AG08396 (cell line): ENCODE results near the gene GLIS2.

Experiments
- DNase-seq: peaks from one replicate; pipeline ENCODE4 v3.0.0; 2012; ENCODE audit warnings: low spot score, mixed read lengths

The GLIS2 gene

GRCh38 chr16:4315186-4316107 is at the start of gene GLIS2:
Gene GLIS2 (plus strand): TSS chr16:4316067. CDS start chr16:4332281, 16,214 bp downstream.
- DNase-seq, result peak; percentile 94

- peak; percentile 51 for DNase-seq
These were observed 49.5 kb upstream of the GLIS2 start for GRCh38 chr16:4266372-4266771.

GRCh38 chr16:4270091-4270490 is 45.8 kb upstream of the GLIS2 start:
- no peak for DNase-seq

- no peak for DNase-seq
These were observed 45.3 kb upstream of the GLIS2 start for GRCh38 chr16:4270595-4270994.

- peak; percentile 92 for DNase-seq
These were observed 44.4 kb upstream of the GLIS2 start for GRCh38 chr16:4271176-4272113.

GRCh38 chr16:4272114-4272956 is 43.5 kb upstream of the GLIS2 start:
- peak; percentile 65 for DNase-seq

- peak; percentile 38 for DNase-seq
These were observed 42.0 kb upstream of the GLIS2 start for GRCh38 chr16:4273858-4274311.

- DNase-seq, result no peak
These were observed 40.0 kb upstream of the GLIS2 start for GRCh38 chr16:4275861-4276260.

GRCh38 chr16:4277987-4278513 is 37.8 kb upstream of the GLIS2 start:
- DNase-seq, result no peak

- DNase-seq, result no peak
These were observed 35.2 kb upstream of the GLIS2 start for GRCh38 chr16:4280625-4281024.

GRCh38 chr16:4283441-4283840 is 32.4 kb upstream of the GLIS2 start:
- no peak for DNase-seq

GRCh38 chr16:4283939-4284338 is 31.9 kb upstream of the GLIS2 start:
- no peak for DNase-seq

GRCh38 chr16:4285167-4285566 is 30.7 kb upstream of the GLIS2 start:
- peak; percentile 2 for DNase-seq

GRCh38 chr16:4288148-4288921 is 27.5 kb upstream of the GLIS2 start:
- DNase-seq, result peak; percentile 64

GRCh38 chr16:4290236-4290830 is 25.5 kb upstream of the GLIS2 start:
- DNase-seq, result no peak

GRCh38 chr16:4291699-4292098 is 24.2 kb upstream of the GLIS2 start:
- DNase-seq, result no peak

GRCh38 chr16:4293181-4293716 is 22.6 kb upstream of the GLIS2 start:
- no peak for DNase-seq

GRCh38 chr16:4293822-4294457 is 21.9 kb upstream of the GLIS2 start:
- peak; percentile 79 for DNase-seq

- DNase-seq, result no peak
These were observed 20.3 kb upstream of the GLIS2 start for GRCh38 chr16:4295581-4295980.
